Astrocyte (in vitro differentiated cells and primary cell): ENCODE data around the gene JPH4. TPM values are rescaled to one million over a fixed set of nuclear protein-coding genes. Genes with fewer than 3 reads are reported as not detected.

Source experiments
- DNase-seq: peaks from one replicate; pipeline ENCODE4 v3.0.0-alpha.2; 2010; ENCODE audit warnings: low read depth
- FAIRE-seq: peaks from 2 replicates; lab custom pipeline; 2011; peaks lifted over from hg19 to GRCh38; lab: Jason Lieb, UNC
- H2AFZ ChIP-seq: 2 replicates; pipeline ENCODE4 v1.6.0; 2012; ENCODE audit warnings: low read depth, low read length, inconsistent platforms
- H3K27ac ChIP-seq: 2 replicates; pipeline ENCODE4 v1.5.1; 2011; ENCODE audit warnings: low read depth, low read length, inconsistent platforms
- H3K27me3 ChIP-seq: 2 replicates; pipeline ENCODE4 v1.6.0; 2011; ENCODE audit warnings: low read length, inconsistent platforms; ENCODE audit not compliant: insufficient read depth
- H3K36me3 ChIP-seq: 2 replicates; pipeline ENCODE4 v1.5.1; 2011; ENCODE audit warnings: low read length, inconsistent platforms; ENCODE audit not compliant: insufficient read depth
- H3K4me1 ChIP-seq: 2 replicates; pipeline ENCODE4 v1.5.1; 2011; ENCODE audit warnings: low read length, inconsistent platforms; ENCODE audit not compliant: insufficient read depth
- H3K4me2 ChIP-seq: 2 replicates; pipeline ENCODE4 v1.6.0; 2012; ENCODE audit warnings: low read length, inconsistent platforms
- H3K4me3 ChIP-seq: 2 replicates; pipeline ENCODE4 v1.5.1; 2011; ENCODE audit warnings: low read depth, mild to moderate bottlenecking, low read length, inconsistent platforms; ENCODE audit not compliant: insufficient read depth
- H3K79me2 ChIP-seq: 2 replicates; pipeline ENCODE4 v1.6.0; 2012; ENCODE audit warnings: mild to moderate bottlenecking, low read length, inconsistent platforms; ENCODE audit not compliant: insufficient read depth
- H3K9ac ChIP-seq: 2 replicates; pipeline ENCODE4 v1.6.0; 2012; ENCODE audit warnings: mild to moderate bottlenecking, low read length, inconsistent platforms
- H3K9me3 ChIP-seq: 2 replicates; pipeline ENCODE4 v1.5.1; 2012; ENCODE audit warnings: low read depth, mild to moderate bottlenecking, low read length, inconsistent platforms; ENCODE audit not compliant: insufficient read depth
- H4K20me1 ChIP-seq: 2 replicates; pipeline ENCODE4 v1.6.0; 2012; ENCODE audit warnings: low read length, inconsistent platforms; ENCODE audit not compliant: insufficient read depth
- H3K27ac Mint-ChIP-seq: one replicate; pipeline ENCODE4 v1.8.0; 2021; ENCODE audit warnings: mild to moderate bottlenecking, mixed read lengths; ENCODE audit not compliant: unreplicated experiment
- H3K27me3 Mint-ChIP-seq: one replicate; pipeline ENCODE4 v1.8.0; 2021; ENCODE audit warnings: low read depth, mixed read lengths; ENCODE audit not compliant: unreplicated experiment
- H3K36me3 Mint-ChIP-seq: one replicate; pipeline ENCODE4 v1.8.0; 2021; ENCODE audit warnings: low read depth, mixed read lengths; ENCODE audit not compliant: unreplicated experiment
- H3K4me1 Mint-ChIP-seq: one replicate; pipeline ENCODE4 v1.8.0; 2021; ENCODE audit warnings: low read depth, mixed read lengths; ENCODE audit not compliant: unreplicated experiment
- H3K4me3 Mint-ChIP-seq: one replicate; pipeline ENCODE4 v1.8.0; 2021; ENCODE audit warnings: mild to moderate bottlenecking, moderate library complexity, mixed read lengths; ENCODE audit not compliant: unreplicated experiment
- H3K9me3 Mint-ChIP-seq: one replicate; pipeline ENCODE4 v1.8.0; 2021; ENCODE audit warnings: mild to moderate bottlenecking, mixed read lengths; ENCODE audit not compliant: unreplicated experiment
- EZH2 ChIP-seq: IDR thresholded peaks from 2 replicates; pipeline ENCODE4 v1.6.1; 2012; ENCODE audit warnings: mild to moderate bottlenecking, low read length, inconsistent platforms; ENCODE audit not compliant: insufficient read depth
- total RNA-seq: library from RNA; stranded (reverse); gene quantifications from 2 replicates; pipeline ENCODE4 v1.2.1, GENCODE V29; 2021
- TF ChIP-seq, protein P1 (sequence below): IDR thresholded peaks from 2 replicates; pipeline ENCODE4 v1.5.1; 2011; ENCODE audit warnings: low read depth, mild to moderate bottlenecking, inconsistent platforms, low read length, moderate library complexity; ENCODE audit not compliant: insufficient read depth

JPH4 gene
- total RNA-seq, 1 donor from 2014 or later = 1.1 TPM

DNA sequence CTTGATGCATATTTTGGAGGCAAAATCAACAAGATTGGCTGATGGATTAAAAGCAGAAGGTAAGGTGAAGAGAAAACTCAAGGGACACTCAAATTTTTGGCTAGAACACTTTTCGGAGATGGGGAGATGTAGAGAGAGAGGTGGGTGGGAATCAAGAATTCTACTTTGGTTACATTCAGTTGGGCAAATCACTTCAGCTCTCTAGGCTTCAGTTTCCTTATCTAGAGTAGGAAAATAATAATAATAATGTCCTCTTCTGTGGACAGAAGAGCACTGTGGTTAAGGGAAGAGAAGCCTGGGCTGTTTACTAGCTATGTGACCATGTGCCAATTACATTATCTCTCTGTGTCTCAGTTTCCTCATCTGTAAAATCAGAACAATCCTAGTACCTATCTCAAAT, 34.2 kb upstream of the JPH4 start:
- H3K9me3 Mint-ChIP-seq = peaks cover 7% of the 10 kb centered on the region
- TF ChIP-seq, protein P1, sequence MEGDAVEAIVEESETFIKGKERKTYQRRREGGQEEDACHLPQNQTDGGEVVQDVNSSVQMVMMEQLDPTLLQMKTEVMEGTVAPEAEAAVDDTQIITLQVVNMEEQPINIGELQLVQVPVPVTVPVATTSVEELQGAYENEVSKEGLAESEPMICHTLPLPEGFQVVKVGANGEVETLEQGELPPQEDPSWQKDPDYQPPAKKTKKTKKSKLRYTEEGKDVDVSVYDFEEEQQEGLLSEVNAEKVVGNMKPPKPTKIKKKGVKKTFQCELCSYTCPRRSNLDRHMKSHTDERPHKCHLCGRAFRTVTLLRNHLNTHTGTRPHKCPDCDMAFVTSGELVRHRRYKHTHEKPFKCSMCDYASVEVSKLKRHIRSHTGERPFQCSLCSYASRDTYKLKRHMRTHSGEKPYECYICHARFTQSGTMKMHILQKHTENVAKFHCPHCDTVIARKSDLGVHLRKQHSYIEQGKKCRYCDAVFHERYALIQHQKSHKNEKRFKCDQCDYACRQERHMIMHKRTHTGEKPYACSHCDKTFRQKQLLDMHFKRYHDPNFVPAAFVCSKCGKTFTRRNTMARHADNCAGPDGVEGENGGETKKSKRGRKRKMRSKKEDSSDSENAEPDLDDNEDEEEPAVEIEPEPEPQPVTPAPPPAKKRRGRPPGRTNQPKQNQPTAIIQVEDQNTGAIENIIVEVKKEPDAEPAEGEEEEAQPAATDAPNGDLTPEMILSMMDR = no peak
- TF ChIP-seq EZH2 = no peak
- no peaks in the 10 kb centered on the region for H3K36me3 ChIP-seq
- H3K27me3 ChIP-seq = peaks cover 3% of the 10 kb centered on the region
- peaks cover 14% of the 10 kb centered on the region for H3K27me3 Mint-ChIP-seq
- H3K4me3 Mint-ChIP-seq = no peak overlapping the region
- no peak overlapping the region for H3K9ac ChIP-seq
- no peak overlapping the region for H3K27ac ChIP-seq
- H3K4me2 ChIP-seq = no peak overlapping the region
- H3K4me1 Mint-ChIP-seq = no peaks in the 10 kb centered on the region
- no peak overlapping the region for H2AFZ ChIP-seq
- DNase-seq (no peak), FAIRE-seq (no peak)
- H3K4me1 ChIP-seq = no peaks in the 10 kb centered on the region
- no peaks in the 10 kb centered on the region for H3K79me2 ChIP-seq
- no peaks in the 10 kb centered on the region for H4K20me1 ChIP-seq
- no peaks in the 10 kb centered on the region for H3K36me3 Mint-ChIP-seq
- H3K4me3 ChIP-seq = no peak overlapping the region
- no peaks in the 10 kb centered on the region for H3K9me3 ChIP-seq
- H3K27ac Mint-ChIP-seq = no peak overlapping the region

DNA sequence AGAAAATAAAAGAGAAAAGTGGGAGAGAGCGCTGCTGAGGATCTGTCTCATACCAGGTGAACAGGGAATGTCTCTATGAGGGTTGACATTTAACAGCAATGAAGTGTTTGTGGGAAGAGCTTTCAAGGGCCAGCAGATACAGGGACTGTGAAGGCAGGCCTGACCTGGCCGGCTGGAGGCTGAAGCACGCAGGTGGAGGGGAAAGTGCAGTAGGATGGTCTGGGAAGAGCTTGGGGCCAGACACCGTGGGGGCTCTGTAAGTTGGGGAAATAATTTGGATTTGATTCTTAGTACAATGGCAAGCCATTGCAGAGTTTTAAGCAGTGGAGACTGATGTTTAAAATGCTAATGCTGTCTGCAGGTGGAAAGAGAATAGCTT, 33.8 kb upstream of the JPH4 start:
- Mint-ChIP-seq H3K4me3 (no peak overlapping the region), H3K4me1 (no peaks in the 10 kb centered on the region), H3K9me3 (peaks cover 7% of the 10 kb centered on the region), H3K27ac (no peak overlapping the region), H3K36me3 (no peaks in the 10 kb centered on the region), H3K27me3 (peaks cover 14% of the 10 kb centered on the region)
- no peak for DNase-seq
- Histone ChIP-seq H2AFZ (no peak overlapping the region), H3K4me2 (no peak overlapping the region), H3K9ac (no peak overlapping the region), H3K79me2 (no peaks in the 10 kb centered on the region), H3K4me1 (no peaks in the 10 kb centered on the region), H4K20me1 (no peaks in the 10 kb centered on the region), H3K9me3 (no peaks in the 10 kb centered on the region), H3K36me3 (no peaks in the 10 kb centered on the region), H3K27ac (no peak overlapping the region), H3K27me3 (peaks cover 3% of the 10 kb centered on the region), H3K4me3 (no peak overlapping the region)
- no peak for TF ChIP-seq EZH2
- TF ChIP-seq, protein P1 = no peak
- FAIRE-seq = no peak

DNA sequence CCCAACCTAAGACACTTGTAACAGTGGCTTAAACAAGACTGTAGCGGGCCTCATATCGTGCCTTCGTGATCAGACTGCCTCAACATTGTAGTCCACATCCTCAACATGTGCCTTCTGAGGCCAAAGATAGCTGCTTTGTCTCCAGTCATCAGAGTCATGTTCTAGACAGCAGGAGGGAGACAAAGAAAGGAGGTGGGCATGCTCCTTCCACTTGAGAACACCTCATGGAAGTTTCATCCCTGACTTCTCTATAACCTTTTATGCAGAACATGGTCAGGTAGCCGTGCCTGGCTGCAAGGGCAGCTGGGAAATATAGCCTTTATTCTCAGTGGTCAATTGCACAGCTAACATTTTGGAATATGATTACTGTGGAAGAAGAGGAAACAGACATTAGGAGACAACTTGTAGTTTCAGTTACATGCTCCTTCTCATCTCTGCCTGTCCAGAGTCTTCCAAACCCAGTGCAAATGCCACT, 32.3 kb upstream of the JPH4 start:
- Histone ChIP-seq H3K9ac (no peak overlapping the region), H3K4me3 (no peak overlapping the region), H3K9me3 (no peaks in the 10 kb centered on the region), H3K27ac (no peak overlapping the region), H3K36me3 (no peaks in the 10 kb centered on the region), H3K4me1 (no peaks in the 10 kb centered on the region), H4K20me1 (no peaks in the 10 kb centered on the region), H3K79me2 (no peaks in the 10 kb centered on the region), H3K27me3 (peaks cover 3% of the 10 kb centered on the region), H2AFZ (no peak overlapping the region), H3K4me2 (no peak overlapping the region)
- H3K9me3 Mint-ChIP-seq = peaks cover 7% of the 10 kb centered on the region
- TF ChIP-seq, protein P1 = no peak
- no peak for TF ChIP-seq EZH2
- H3K27me3 Mint-ChIP-seq = peaks cover 14% of the 10 kb centered on the region
- no peak overlapping the region for H3K4me3 Mint-ChIP-seq
- no peaks in the 10 kb centered on the region for H3K36me3 Mint-ChIP-seq
- FAIRE-seq (no peak), DNase-seq (no peak)
- H3K27ac Mint-ChIP-seq = no peak overlapping the region
- peaks cover 6% of the 10 kb centered on the region for H3K4me1 Mint-ChIP-seq
